Left lung (tissue), 8 donors: ENCODE results near the gene SRSF9. TPM values are rescaled to one million over a fixed set of nuclear protein-coding genes. Genes with fewer than 3 reads are reported as not detected.

Experiments used
- polyA plus RNA-seq, 6 donors: library from polyadenylated mRNA; unstranded; fragments of 120-200 nt; gene quantifications; one replicate each; pipeline ENCODE4 v1.2.1, GENCODE V29; 2013; ENCODE audit not compliant: insufficient read length in 6 of 6
- total RNA-seq, 2 donors: library from RNA; stranded (reverse); fragmentation: NEBNext Ultra II Directional; extraction: Animal tissue kit (Norgen Biotek cat#: 25700); gene quantifications; one replicate each; pipeline ENCODE4 v1.2.1, GENCODE V29; 2021
- donor health status: DM: no; HTN: yes; CAD: no.
- donor health status: DM: no; HTN: no; CAD: no.

SRSF9 gene
- total and polyA plus RNA-seq, 8 donors, result 120 to 225 (median 197) TPM

Other genes starting within 250 kb of the SRSF9 start
- gene PXN, start 204.0 kb downstream of the SRSF9 start, total RNA-seq, result 100 to 1,000 TPM in 1 of 2 donors, 10 to 100 TPM in 1; 90.7 to 111 TPM
- 10 to 100 TPM; 56.5 to 71.3 (median 64.3) TPM for gene PXN, start 204.0 kb downstream of the SRSF9 start, polyA plus RNA-seq
- 1,000 to 10,000 TPM; 6,889 to 7,719 TPM for gene RNU4-2, start 177.8 kb downstream of the SRSF9 start, total RNA-seq
- gene RNU4-2, start 177.8 kb downstream of the SRSF9 start, polyA plus RNA-seq, result 10 to 100 TPM in 1 of 6 donors, 1 to 10 TPM in 2, not detected in 3; 1.3 to 14.9 (median 1.5) TPM
- gene RNU4-1, start 176.5 kb downstream of the SRSF9 start, total RNA-seq, result 1,000 to 10,000 TPM; 3,185 to 3,518 TPM
- gene RNU4-1, start 176.5 kb downstream of the SRSF9 start, polyA plus RNA-seq, result 1 to 10 TPM in 1 of 6 donors, not detected in 5; 1.8 TPM
- 1 to 10 TPM; 1.7 to 2.3 TPM for gene SIRT4, start 167.4 kb downstream of the SRSF9 start, total RNA-seq
- 1 to 10 TPM; 2.2 to 3.8 (median 3.0) TPM for gene SIRT4, start 167.4 kb downstream of the SRSF9 start, polyA plus RNA-seq
- 10 to 100 TPM in 1 of 2 donors, 1 to 10 TPM in 1; 4.7 to 76.9 TPM for gene PLA2G1B, start 142.0 kb downstream of the SRSF9 start, total RNA-seq
- 1 to 10 TPM; 1.1 to 2.4 (median 1.7) TPM for gene PLA2G1B, start 142.0 kb downstream of the SRSF9 start, polyA plus RNA-seq
- gene MSI1, start 100.6 kb downstream of the SRSF9 start, total RNA-seq, result 1 to 10 TPM in 1 of 2 donors, under 1 TPM in 1; 0.60 to 1.3 TPM
- gene MSI1, start 100.6 kb downstream of the SRSF9 start, polyA plus RNA-seq, result 10 to 100 TPM; 12.9 to 19.3 (median 17.1) TPM
- 100 to 1,000 TPM; 308 to 311 TPM for gene COX6A1, start 31.6 kb downstream of the SRSF9 start, total RNA-seq
- gene COX6A1, start 31.6 kb downstream of the SRSF9 start, polyA plus RNA-seq, result 100 to 1,000 TPM; 187 to 217 (median 212) TPM
- 10 to 100 TPM; 21.9 to 29.1 TPM for gene TRIAP1, start 23.4 kb downstream of the SRSF9 start, total RNA-seq
- 10 to 100 TPM; 35.1 to 42.4 (median 37.5) TPM for gene TRIAP1, start 23.4 kb downstream of the SRSF9 start, polyA plus RNA-seq
- 10 to 100 TPM; 30.1 TPM for gene GATC, start 23.3 kb downstream of the SRSF9 start, total RNA-seq
- 10 to 100 TPM; 31.0 to 33.3 (median 31.8) TPM for gene GATC, start 23.3 kb downstream of the SRSF9 start, polyA plus RNA-seq
- 100 to 1,000 TPM; 342 to 352 TPM for gene DYNLL1, start 26.4 kb upstream of the SRSF9 start, total RNA-seq
- 100 to 1,000 TPM; 352 to 436 (median 384) TPM for gene DYNLL1, start 26.4 kb upstream of the SRSF9 start, polyA plus RNA-seq
- gene COQ5, start 59.4 kb upstream of the SRSF9 start, total RNA-seq, result 10 to 100 TPM; 23.1 to 27.9 TPM
- gene COQ5, start 59.4 kb upstream of the SRSF9 start, polyA plus RNA-seq, result 10 to 100 TPM; 44.5 to 58.8 (median 51.9) TPM
- 100 to 1,000 TPM; 208 to 218 TPM for gene RNF10, start 64.6 kb upstream of the SRSF9 start, total RNA-seq
- 100 to 1,000 TPM; 155 to 251 (median 222) TPM for gene RNF10, start 64.6 kb upstream of the SRSF9 start, polyA plus RNA-seq
- 10 to 100 TPM; 37.9 to 40.6 TPM for gene POP5, start 111.7 kb upstream of the SRSF9 start, total RNA-seq
- gene POP5, start 111.7 kb upstream of the SRSF9 start, polyA plus RNA-seq, result 10 to 100 TPM; 41.8 to 52.6 (median 50.3) TPM
- under 1 TPM; 0.37 to 0.38 TPM for gene CABP1, start 170.9 kb upstream of the SRSF9 start, total RNA-seq
- gene CABP1, start 170.9 kb upstream of the SRSF9 start, polyA plus RNA-seq, result 1 to 10 TPM; 1.9 to 3.7 (median 2.7) TPM
- gene MLEC, start 217.4 kb upstream of the SRSF9 start, total RNA-seq, result 100 to 1,000 TPM; 178 to 180 TPM
- 100 to 1,000 TPM; 168 to 209 (median 198) TPM for gene MLEC, start 217.4 kb upstream of the SRSF9 start, polyA plus RNA-seq
- gene UNC119B, start 240.7 kb upstream of the SRSF9 start, total RNA-seq, result 10 to 100 TPM; 23.3 to 28.3 TPM
- 10 to 100 TPM; 45.2 to 63.2 (median 55.7) TPM for gene UNC119B, start 240.7 kb upstream of the SRSF9 start, polyA plus RNA-seq